Right ventricle myocardium superior (tissue), 1 donor: ENCODE data around the gene PTPA. TPM values are rescaled to one million over a fixed set of nuclear protein-coding genes. Genes with fewer than 3 reads are reported as not detected.
"Not testable (repeated sequence)": the region's sequence is repeated elsewhere in the genome, so short reads cannot be mapped to it uniquely, and the experiment has no call there.

Experiments
- ATAC-seq: fragments of 200-7000 bp; cut with Tn5 transposase; one replicate; pipeline ENCODE4 v1.9.1; 2020; ENCODE audit warnings: mild to moderate bottlenecking; ENCODE audit not compliant: poor library complexity
- DNase-seq: peaks from one replicate; pipeline ENCODE4 v3.0.0-alpha.2; 2020
- intact Hi-C: fragments of 100-400 bp; cut with DNase I; formaldehyde crosslinking; loops from one replicate; pipeline ENCODE4 v1.11.2; 2022
- total RNA-seq: library from RNA; stranded (reverse); fragmentation: NEBNext Ultra II Directional; extraction: Animal tissue kit (Norgen Biotek cat#: 25700); gene quantifications from one replicate; pipeline ENCODE4 v1.2.1, GENCODE V29; 2021
- donor health status: DM: no; HTN: yes; CAD: no; lungs with severe emphysema.

PTPA gene
- total RNA-seq, 1 donor from 2014 or later, result 179 TPM

DNA sequence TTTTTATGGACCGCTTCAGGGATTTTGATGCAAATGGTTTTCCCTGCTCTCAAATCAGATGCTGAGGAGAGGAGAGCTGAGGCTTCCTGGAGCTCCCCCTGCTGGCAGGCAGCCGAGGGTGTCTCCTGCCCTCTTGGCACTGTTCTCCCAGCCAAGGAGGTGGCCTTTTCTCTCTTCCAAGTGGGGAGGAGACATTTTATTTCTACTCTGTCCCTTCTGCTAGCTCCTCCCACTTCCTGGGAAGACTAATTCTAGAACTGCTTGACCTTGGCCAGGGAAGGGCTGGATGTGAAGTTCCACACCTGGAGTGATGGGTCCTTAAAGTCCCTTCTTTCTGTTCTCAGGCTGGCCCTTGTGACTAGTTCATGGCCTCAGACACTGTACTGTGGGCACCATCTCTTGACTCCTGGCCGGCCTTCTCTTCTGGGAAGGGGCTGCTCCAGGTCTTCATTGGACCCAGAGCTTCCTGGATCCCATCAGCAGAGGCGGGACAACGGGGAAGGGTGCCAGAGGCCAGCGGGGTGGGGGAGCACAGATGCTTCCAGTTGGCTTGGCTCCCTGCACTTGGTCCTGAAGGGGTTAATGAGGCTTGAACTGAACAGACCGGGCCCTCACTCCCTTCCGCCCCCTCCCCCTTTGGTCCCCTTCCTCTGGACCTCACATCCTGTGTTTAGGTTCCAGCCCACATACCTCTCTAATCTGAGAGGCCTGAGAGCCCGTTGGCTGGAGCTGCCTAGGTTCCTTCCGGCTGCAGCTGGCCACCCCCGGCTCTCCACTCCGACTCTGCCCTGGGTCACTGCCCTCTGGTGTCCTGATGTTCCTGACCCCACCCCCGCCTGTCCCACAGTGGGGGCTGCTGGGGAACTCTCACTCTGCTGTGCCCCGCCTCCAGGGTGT, 32.1 kb downstream of the PTPA start:
- ATAC-seq (peak; percentile 38), DNase-seq (peak; percentile 91)
- intact Hi-C loops, result no loop called here

DNA sequence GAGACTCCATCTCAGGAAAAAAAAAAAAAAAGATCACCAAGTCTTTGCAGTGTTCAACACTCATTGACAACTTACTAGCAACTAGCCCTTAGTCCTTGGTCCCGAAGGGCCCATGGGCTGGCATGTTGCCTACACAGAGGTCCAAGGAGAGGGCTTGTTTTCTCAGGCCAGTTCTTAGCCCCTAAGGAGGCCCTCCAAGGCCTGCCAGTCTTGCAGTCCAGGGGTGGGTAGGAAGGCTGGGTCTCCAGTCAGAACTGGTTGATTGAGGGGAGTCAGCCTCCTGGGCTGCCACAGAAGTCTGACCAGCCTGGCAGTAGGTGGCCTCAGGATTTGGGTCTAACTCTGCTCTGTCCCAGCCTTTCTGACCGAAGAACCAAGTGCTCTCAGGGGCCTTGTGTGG, 34.1 kb downstream of the PTPA start:
- intact Hi-C loops, result no loop called here
- no peak for DNase-seq
- ATAC-seq, result no peak

DNA sequence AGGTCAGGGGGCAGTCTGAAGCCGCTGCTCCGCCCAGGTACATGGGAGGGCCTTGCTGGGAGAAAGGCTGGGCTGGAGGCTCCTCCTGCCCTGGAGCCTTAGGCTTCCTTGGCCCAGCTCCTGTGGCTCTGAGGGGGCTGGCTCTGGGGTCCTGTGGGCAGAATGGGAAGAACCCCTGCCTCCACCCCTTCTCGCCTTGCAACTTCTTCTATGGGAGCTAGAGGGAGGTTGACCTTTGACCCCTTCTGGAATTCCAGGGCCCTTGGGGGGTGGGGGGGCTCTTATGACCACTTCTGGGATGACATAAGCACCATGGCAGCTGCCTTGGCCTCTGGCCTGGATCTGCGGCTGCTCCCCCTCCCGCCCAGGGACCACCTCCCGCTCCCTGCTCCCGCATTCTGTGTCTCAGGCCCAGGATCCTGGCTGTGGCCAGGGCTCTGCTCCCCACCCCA, 34.7 kb downstream of the PTPA start:
- ATAC-seq, result no peak
- intact Hi-C loops, result loop anchor here (2.0 kb wide), 1 partner anchor 27 kb away; no protein-coding TSS in a partner anchor
- peak; percentile 69 for DNase-seq

DNA sequence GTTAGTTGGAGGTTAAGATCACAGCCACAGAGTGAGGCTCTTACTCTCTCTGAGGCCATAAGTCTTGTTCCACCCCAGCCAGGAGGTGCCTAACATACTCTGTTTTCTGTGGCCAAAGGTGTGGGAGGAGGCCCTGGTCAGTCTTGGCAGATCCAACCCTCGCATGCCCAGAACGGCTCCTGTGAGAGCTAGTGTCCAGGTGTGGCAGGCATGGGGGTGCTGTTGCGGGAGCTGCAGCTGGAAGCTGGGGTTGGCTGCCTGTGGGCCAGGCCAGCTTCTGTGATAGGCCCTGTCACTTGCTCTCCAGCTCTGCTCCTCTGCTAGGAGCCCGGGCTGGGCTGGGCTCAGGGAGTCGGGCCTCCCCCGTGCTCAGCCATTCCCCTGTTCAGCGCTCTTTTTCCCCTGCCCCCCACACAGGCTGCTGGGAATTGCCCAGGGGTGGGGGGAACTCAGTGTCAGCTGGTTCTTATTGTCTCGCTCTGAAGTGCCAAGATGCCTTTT, 35.3 kb downstream of the PTPA start:
- intact Hi-C loops, result loop anchor here (2.0 kb wide), 1 partner anchor 26 kb away; no protein-coding TSS in a partner anchor
- DNase-seq (peak; percentile 58), ATAC-seq (peak; percentile 6)

DNA sequence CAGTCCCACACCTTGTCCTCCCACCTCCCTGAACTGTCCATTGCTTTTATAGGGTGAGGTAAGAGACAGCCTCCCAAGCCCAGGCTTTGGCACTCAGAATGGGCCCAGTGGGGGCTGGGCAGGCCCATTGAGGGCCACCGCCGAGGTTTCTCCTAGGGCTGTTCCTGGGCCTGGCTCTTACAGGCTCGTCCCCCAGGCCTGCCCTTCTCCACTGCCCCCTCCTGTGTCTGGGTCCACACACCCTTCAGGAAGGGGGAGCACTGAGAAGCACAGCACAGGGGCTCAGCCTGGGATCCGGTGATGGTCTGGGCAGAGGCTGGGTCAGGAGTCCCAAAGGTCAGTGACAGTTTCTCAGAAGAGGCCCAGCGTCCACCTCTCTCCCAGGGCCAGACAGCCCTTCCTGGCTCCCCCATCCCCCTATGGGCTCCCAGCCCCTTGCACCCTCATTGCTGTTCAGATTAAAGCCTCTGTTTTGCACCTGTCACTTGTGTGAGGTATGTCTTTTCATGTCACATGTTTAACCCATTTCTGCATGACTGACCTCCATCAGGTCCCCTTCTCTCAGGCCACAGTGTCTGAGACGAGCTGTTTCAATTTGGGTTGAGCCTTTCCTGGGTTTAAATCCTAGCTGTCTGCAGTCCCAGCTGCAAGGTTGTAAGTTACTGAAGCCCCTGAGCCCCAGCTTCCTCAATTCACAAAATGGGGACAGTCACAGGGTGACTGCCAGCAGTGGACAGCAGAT, 37.4 kb downstream of the PTPA start:
- DNase-seq (no peak), ATAC-seq (no peak)
- intact Hi-C loops, result no loop called here

DNA sequence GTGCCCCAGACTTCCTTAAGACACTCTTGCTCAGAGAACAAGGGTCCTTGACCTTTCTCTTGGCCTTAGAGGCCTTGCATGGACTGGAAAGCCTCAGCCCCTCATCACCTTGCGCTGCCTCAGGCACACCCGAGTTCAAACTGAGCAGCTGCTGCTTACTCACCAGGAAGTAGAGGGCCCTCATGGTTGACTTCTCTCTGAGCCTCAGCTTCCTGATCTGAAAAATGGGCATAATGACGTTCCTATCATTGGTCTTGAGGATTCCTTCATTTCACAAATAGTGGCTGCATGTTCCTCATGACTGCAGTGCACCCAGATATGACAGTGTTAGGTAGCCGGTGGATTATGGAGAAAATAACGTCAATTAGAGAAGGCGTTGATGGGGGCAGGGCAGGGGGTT, 38.2 kb downstream of the PTPA start:
- ATAC-seq, result no peak
- intact Hi-C loops, result no loop called here
- DNase-seq, result no peak

DNA sequence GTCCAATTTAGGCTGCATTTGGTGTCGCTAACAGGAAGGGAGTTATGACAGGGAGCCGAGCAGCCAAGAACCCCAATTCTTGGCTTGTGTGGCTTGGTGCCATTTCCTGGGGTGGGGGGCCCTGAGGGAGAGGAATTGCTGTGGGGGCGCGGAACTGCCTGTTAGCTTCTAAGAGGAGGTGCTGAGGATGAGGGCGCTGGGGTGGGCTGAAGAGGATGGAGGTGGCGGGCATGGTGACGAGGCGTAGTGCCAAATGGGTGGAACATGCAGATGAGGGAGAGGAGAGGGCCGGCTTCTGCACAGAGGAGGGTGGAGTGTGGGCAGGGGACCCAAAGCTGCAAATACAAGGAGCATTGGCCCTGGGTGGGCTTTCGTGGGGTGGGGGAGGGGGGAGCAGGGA, 38.9 kb downstream of the PTPA start:
- DNase-seq, result no peak
- ATAC-seq, result no peak
- intact Hi-C loops, result no loop called here

DNA sequence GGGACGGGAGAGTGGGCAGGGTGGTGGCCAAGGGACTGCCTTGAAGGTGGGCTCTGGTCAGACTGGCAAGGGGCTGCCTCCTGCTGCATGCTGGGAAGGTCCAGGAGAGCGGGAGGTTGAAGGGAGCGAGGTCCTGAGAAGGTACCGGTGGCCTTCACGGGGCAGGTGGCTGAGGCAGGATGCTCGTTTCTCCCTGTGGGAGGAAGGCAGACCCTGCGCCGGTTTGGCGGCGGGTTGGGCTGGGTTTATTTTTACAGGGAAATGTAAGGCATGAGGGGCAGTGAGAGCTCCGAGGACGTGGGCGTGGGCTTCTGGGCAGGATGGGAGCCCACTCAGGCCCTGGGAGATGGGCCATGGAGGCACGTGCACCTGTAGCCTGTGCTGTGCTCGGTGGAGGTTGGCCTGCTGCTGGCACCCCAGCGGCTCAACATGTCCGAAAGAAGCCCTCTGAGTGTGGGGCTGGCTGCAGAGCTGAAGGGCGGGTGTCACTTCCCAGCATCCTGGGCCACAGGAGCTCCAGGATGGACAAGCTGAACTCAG, 39.5 kb downstream of the PTPA start:
- ATAC-seq (no peak), DNase-seq (no peak)

DNA sequence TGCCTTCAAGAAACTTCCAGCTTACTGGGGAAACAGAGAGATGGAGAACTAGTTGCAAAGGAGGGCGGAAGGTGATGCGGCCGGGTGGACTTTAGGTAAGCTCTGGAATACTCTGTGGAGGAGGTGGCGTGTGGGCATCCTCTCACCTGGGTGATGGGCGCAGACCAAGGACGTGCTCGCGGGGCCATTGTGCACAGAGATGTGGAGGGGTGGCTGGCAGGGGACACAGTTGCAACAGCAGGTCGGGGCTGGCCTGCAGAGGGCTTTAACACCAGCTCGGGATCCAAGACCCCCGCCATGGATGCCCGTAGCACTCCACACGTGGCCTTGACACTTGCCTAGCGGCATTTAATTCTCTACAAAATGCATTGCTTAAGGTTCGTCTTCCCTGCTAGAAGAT, 40.3 kb downstream of the PTPA start:
- intact Hi-C loops, result no loop called here
- ATAC-seq (no peak), DNase-seq (no peak)

More for the DNA sequence above, 39.5 kb downstream of the PTPA start:
- intact Hi-C loops, result no loop called here

DNA sequence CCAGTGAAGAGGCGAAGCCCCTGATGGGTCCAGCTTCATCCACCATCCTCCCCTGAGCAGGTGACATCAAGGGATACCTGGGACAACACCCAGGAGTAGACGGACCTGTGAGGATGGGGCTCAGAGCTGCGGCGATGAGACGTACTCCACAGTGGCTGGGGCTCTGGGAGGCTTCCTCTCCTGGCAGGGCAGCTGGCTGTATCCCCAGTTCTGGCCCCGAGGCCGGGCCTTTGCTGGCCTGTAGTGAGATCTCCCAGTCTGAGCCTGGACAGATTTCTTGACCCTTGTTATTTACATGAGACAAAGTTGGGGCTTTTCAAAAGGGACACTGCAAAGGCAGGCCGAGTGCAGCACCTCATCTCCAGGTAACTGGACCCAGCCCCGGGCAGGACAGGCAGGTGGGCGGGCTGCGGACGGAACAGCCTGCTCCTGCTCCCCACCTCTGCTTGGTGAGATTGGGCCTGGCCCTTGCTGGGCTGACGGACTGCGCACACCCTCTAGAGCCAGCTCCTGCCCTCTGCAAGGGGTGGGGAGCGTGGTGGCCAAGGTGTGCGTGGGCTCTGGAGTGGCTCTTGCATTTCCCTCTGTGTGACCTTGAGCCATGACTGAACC, 43.8 kb downstream of the PTPA start:
- no peak for ATAC-seq
- DNase-seq, result no peak
- intact Hi-C loops, result no loop called here

DNA sequence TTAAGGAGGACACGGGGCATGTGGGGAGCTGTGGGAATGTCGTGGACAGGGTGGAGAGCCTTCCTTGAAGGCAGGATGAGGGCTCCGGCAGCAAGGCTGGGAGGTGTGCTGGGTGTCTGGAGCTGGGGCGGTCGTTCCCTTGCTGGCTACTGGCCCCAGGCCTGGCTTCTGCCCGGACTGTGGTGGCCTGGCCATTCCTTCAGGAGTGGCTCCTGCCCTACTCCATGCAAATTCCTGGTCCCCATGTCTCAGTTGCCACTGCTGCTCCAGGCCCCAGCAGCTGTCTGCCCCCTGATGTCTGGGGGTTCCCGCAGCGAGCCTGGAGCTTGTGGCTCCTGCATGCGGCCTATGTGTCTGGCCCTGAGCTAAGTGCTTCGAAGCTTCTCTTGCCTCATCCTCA, 44.9 kb downstream of the PTPA start:
- DNase-seq (no peak), ATAC-seq (no peak)
- intact Hi-C loops, result no loop called here

DNA sequence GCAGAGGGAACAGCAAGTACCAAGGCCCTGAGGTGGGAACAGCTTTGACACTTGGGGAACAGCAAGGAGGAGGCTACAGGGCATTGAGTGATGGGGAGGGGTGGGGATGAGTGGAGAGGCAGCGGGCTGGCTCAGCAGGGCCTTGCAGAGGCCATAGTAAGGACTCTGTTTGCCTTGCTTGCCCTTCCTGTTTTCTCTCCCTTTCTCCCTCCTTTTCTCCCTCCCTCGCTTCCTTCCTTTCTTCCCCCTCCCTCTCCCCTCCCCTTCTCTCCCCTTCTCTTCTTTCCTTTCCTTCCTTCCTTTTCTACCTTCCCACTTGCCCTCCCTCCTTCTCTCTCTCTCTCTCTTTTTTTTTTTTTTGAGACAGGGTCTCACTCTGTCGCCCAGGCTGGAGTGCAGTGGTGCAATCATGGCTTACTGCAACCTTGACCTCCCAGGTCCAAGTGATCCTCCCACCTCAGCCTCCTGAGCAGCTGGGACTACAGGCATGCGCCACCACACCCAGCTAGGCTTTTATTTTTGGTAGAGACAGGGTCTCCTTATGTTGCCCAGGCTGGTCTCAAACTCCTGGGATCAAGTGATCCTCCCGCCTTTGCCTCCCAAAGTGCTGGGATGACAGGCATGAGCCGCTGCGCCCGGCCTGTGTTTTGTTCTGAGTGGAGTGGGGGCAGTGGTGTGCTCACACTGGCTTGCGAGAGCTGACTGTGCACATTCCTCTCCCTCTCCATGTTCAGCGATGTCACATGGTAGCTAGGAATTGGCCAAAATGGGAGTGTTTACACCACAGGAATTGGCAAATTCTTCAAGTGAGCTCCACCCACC, 49.7 kb downstream of the PTPA start:
- ATAC-seq, result no peak
- DNase-seq, result no peak
- intact Hi-C loops, result no loop called here

DNA sequence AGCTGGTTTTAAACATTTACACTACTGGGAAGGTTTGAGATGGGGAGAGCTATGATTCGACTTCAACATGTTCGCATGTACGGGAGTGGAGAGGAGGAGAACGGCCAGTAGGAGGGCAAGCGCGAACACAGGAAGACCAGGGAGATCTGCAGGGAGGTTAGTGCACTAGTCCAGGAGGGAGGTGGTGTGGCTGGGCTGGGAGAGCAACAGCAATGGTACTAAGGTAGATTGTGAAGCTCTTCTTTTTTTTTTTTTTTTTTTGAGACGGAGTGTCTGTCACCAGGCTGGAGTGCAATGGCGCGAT, 50.3 kb downstream of the PTPA start:
- DNase-seq (no peak), ATAC-seq (no peak)
- intact Hi-C loops, result no loop called here

DNA sequence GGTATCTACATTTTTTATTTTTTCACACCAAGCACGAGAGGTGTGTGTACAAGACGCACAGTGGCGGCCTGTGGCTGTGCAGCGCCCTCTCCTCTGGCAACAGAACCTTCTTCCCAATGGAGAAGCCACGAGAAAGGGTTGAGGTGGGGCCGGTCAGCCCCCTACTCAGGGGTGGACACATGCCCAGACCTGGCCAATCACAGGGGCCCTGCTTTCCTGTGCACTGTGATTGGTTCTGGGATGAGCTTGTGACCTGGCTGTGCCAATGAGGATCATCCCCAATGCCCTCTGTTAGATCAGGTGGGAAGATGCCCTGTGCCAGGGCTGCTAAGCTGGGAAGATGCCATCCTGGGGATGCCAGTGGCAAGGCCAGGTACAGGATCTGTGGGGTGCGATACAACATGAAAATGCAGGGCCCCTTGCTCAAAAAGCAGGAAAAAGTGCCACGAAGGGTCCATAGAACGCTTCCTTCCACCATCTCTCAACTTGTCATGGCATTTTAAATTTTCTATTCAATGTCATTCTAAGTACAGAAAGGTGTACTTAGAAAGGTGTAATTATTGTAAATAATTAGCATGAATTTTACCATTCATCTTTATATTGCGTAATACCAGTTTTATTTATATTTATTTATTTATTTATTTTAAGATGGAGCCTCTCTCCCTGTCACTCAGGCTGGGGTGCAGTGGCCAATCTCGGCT, 51.4 kb downstream of the PTPA start:
- ATAC-seq (no peak), DNase-seq (no peak)
- intact Hi-C loops, result no loop called here

DNA sequence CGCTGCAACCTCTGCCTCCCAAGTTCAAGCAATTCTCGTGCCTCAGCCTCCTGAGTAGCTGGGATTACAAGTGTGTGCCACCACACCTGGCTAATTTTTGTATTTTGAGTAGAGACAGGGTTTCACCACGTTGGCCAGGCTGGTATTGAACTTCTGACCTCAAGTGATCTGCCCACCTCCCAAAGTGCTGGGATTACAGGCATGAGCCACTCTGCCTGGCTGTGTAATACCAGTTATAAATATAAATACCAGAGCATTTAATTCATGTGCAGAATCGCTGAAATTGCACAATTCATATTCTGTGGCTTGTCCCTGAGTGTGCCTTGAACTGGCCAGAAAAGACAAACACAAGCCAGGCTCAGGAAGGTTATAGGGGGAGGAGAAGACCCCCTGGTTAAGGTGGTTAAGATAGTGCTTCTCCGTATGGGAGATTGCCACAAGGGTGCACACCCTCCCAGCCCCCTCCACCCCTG, 52.0 kb downstream of the PTPA start:
- DNase-seq, ATAC-seq, intact Hi-C loops: not testable (repeated sequence)

DNA sequence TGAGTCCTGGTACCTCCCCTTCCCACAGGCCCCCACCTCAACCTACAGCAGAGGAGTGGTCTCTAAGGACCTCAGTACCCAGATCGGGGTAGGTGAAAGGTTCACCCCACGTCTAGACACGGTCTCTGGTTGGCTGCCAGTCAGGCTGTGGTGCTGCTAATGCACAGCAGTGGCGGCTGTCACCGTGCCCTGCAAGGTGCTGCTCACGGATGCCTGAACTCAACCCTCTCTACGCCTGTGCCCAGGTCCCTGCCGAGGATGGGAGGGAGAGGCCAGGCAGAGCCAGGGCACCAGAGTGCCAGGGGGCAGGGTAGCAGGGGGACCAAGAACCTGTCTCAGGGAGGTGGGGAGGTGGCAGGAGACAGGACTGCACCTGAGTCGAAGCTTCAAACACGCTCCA, 52.5 kb downstream of the PTPA start:
- ATAC-seq, result no peak

DNA sequence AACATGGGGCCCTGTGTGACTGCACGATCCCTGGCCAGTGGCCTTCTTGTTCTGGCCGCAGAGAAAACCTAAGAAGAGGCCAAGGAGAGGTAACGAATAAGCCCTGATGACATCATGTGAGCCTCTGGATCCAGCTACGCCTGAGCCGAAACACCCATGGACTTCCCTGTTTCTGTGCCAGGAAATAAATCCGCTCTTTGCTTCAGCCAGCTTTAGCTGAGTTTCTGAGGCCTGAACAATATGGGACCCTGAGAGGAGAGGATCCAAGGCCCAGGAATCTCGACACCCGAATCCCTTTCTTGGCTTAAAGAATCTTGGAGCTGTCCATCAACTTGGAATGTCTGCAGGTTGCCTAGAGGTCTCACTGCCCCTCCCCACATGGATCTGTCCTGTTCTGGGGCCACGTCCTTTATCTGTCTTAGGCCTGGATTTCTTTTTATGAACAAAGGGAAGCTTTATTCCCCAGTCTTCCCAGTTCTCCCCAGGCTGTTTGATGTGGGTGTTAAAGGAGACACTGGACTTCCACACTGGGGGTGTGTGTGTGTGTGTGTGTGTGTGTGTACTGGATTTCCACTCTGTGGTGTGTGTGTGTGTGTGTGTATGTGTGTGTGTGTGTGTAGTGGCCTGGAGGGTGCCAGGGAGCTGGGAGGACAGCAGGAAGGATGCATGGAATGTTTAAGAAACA, 53.2 kb downstream of the PTPA start:
- intact Hi-C loops, result no loop called here
- ATAC-seq, result peak; percentile 63

More for the DNA sequence above, 52.5 kb downstream of the PTPA start:
- no peak for DNase-seq
- intact Hi-C loops, result no loop called here

More for the DNA sequence above, 53.2 kb downstream of the PTPA start:
- DNase-seq, result no peak
